K562 treated with DMSO at 1 percent for 4 hours (cell line): Measurements from ENCODE around the gene SLC6A3. TPM values are rescaled to one million over a fixed set of nuclear protein-coding genes. Genes with fewer than 3 reads are reported as not detected.

Source experiments
- total RNA-seq: library from RNA; unstranded; fragments of 300-600 nt; gene quantifications from 2 replicates; pipeline ENCODE4 v1.2.3, GENCODE V29; 2022; ENCODE audit not compliant: insufficient read depth

The SLC6A3 gene
- not detected in 2 replicates for total RNA-seq

DNA sequence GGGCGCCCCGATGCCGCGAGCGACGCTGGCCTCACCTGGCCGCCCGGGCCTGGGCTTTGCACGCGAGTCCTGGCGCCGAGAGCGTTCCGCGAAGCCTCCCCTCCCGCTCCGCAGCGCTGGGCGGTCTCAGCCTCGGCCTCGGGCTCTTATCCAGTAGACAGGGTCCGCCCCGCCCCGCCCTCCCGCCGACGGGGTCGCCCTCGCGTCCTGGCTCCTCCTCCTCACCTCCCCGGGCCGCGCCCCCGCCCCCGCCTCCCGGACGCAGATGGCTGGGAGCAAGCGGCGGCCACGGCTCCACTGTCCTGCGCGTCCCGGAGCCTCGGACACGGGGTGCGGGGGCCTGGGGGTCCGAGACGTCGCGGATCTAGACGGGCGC is at the start of gene SLC6A3:
Gene SLC6A3 (minus strand): TSS at position 128 of the 376 bp plus-strand sequence. CDS start 2,243 bp downstream, outside the sequence.

DNA sequence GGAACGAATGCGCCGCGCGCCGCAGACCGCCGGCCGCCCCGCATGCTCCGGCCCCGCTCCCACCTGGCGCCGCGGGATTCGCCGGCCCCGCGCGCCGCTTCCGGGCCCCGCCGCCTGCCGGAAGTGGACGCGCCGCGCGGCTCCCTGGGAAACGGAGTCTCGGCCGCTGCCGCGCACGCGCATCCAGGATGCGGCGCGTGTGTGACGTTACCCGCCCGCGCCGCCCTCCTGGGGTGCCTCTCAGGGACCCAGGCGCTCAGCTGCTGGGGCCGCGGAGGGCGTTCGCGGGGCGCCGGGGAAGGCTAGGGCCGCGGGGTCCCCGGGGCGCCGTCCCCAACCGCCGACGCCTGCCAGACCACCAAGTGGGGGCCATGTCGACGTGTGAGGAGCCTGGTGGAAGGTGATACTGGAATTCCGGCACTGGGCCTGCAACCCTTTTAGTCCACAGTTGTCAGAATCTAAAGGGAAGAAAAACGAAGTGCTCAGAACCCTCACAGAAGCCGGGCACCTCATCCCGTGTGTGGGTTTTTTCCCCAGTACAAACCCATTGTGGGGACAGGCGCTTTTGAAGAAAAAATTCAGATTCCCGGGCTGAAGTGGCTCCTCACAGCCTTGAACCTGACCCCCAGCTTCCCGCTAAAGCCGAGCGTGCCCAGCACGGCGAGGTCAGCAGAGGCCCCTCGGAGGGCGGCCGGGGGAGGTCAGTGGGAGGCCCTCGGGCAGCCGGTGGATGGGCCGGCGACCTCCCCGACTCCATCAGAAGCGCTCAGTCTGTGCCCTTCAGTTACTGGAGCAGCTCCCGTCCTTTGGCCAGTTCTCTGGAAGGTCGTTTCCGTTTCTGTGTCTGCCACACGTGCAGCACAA is 100.0 kb downstream of the SLC6A3 start, which contains the start of gene CLPTM1L:
Gene CLPTM1L (minus strand): TSS at position 125 of the 864 bp plus-strand sequence. CDS start 258 bp downstream, outside the sequence.

Other genes with a start within 250 kb of the SLC6A3 start
- gene SLC6A19, start 243.8 kb downstream of the SLC6A3 start, total RNA-seq: 0.88 and 3.2 TPM in 2 replicates
- gene SLC6A18, start 220.1 kb downstream of the SLC6A3 start, total RNA-seq: not detected in 2 replicates
- 0.18 TPM in 1 of 2 replicates, not detected in the other for gene TERT, start 150.4 kb downstream of the SLC6A3 start, total RNA-seq
- 106 and 119 TPM in 2 replicates for gene CLPTM1L, start 100.3 kb downstream of the SLC6A3 start, total RNA-seq
- gene LPCAT1, start 78.5 kb upstream of the SLC6A3 start, total RNA-seq: 15.0 and 16.1 TPM in 2 replicates